Effector memory CD4-positive, alpha-beta T cell (primary cell): ENCODE measurements around the gene BNIP5.
"Not testable (repeated sequence)": the region's sequence is repeated elsewhere in the genome, so short reads cannot be mapped to it uniquely, and the experiment has no call there.

ENCODE experiments used
- DNase-seq, 3 donors: peaks; one replicate each; pipeline ENCODE4 v3.0.0-alpha.2; 2020
- H3K27ac ChIP-seq: 2 replicates; pipeline ENCODE4 v1.7.0; 2013; ENCODE audit warnings: mild to moderate bottlenecking, low read length, moderate library complexity; ENCODE audit not compliant: insufficient read depth, poor library complexity, severe bottlenecking
- H3K27me3 ChIP-seq: replicated peaks from 2 replicates; pipeline ENCODE4 v1.7.0; 2013; ENCODE audit warnings: mild to moderate bottlenecking, low read length; ENCODE audit not compliant: insufficient read depth, control insufficient read depth, poor library complexity, severe bottlenecking
- H3K36me3 ChIP-seq: 2 replicates; pipeline ENCODE4 v1.7.0; 2013; ENCODE audit warnings: mild to moderate bottlenecking, low read length, moderate library complexity; ENCODE audit not compliant: control insufficient read depth, insufficient read depth
- H3K4me1 ChIP-seq: 2 replicates; pipeline ENCODE4 v1.7.0; 2013; ENCODE audit warnings: low read length, mild to moderate bottlenecking; ENCODE audit not compliant: control insufficient read depth, insufficient read depth, poor library complexity, severe bottlenecking
- H3K4me3 ChIP-seq: 2 replicates; pipeline ENCODE4 v1.7.0; 2013; ENCODE audit warnings: low read length, low read depth, mild to moderate bottlenecking; ENCODE audit not compliant: insufficient read depth, poor library complexity, severe bottlenecking
- H3K9me3 ChIP-seq: 2 replicates; pipeline ENCODE4 v1.7.0; 2013; ENCODE audit warnings: mild to moderate bottlenecking, low read length, moderate library complexity; ENCODE audit not compliant: control insufficient read depth

Gene BNIP5

GRCh38 chr6:36367743-36368142 lies 31.1 kb upstream of the BNIP5 start:
- no peak for DNase-seq
- no peak overlapping the region for H3K27ac ChIP-seq
- H3K4me3 ChIP-seq, result no peak overlapping the region
- H3K36me3 ChIP-seq, result no peaks in the 10 kb centered on the region
- no peaks in the 10 kb centered on the region for H3K9me3 ChIP-seq
- no peaks in the 10 kb centered on the region for H3K27me3 ChIP-seq
- H3K4me1 ChIP-seq, result no peaks in the 10 kb centered on the region

GRCh38 chr6:36364669-36365479 lies 28.2 kb upstream of the BNIP5 start:
- H3K36me3 ChIP-seq, result no peaks in the 10 kb centered on the region
- H3K27me3 ChIP-seq, result no peaks in the 10 kb centered on the region
- no peak overlapping the region for H3K27ac ChIP-seq
- no peaks in the 10 kb centered on the region for H3K9me3 ChIP-seq
- H3K4me1 ChIP-seq, result no peaks in the 10 kb centered on the region
- no peak for DNase-seq
- no peak overlapping the region for H3K4me3 ChIP-seq

GRCh38 chr6:36364061-36364635 lies 27.5 kb upstream of the BNIP5 start:
- H3K4me3 ChIP-seq, H3K27ac ChIP-seq, H3K36me3 ChIP-seq, DNase-seq, H3K4me1 ChIP-seq, H3K27me3 ChIP-seq, H3K9me3 ChIP-seq: not testable (repeated sequence)

GRCh38 chr6:36363371-36363752 lies 26.7 kb upstream of the BNIP5 start:
- H3K9me3 ChIP-seq, H3K27me3 ChIP-seq, H3K27ac ChIP-seq, H3K36me3 ChIP-seq, H3K4me1 ChIP-seq, H3K4me3 ChIP-seq, DNase-seq: not testable (repeated sequence)

- H3K27me3 ChIP-seq, result no peaks in the 10 kb centered on the region
- H3K27ac ChIP-seq, result no peak overlapping the region
- H3K4me3 ChIP-seq, result no peak overlapping the region
- DNase-seq, result no peak
- H3K36me3 ChIP-seq, result no peaks in the 10 kb centered on the region
- no peaks in the 10 kb centered on the region for H3K4me1 ChIP-seq
- H3K9me3 ChIP-seq, result no peaks in the 10 kb centered on the region
Measured at GRCh38 chr6:36362551-36363370, 26.1 kb upstream of the BNIP5 start.

GRCh38 chr6:36361071-36361470 lies 24.4 kb upstream of the BNIP5 start:
- no peak overlapping the region for H3K4me3 ChIP-seq
- no peaks in the 10 kb centered on the region for H3K9me3 ChIP-seq
- no peaks in the 10 kb centered on the region for H3K27me3 ChIP-seq
- H3K27ac ChIP-seq, result no peak overlapping the region
- no peak for DNase-seq
- H3K36me3 ChIP-seq, result no peaks in the 10 kb centered on the region
- no peaks in the 10 kb centered on the region for H3K4me1 ChIP-seq

- Histone ChIP-seq H3K27ac (no peak overlapping the region), H3K4me1 (no peaks in the 10 kb centered on the region), H3K9me3 (no peaks in the 10 kb centered on the region), H3K27me3 (no peaks in the 10 kb centered on the region), H3K36me3 (no peaks in the 10 kb centered on the region), H3K4me3 (no peak overlapping the region)
- DNase-seq, result peak; percentile 27 to 56 (median 41)
Measured at GRCh38 chr6:36360241-36361054, 23.8 kb upstream of the BNIP5 start.

- no peak for DNase-seq
- H3K36me3 ChIP-seq, result no peaks in the 10 kb centered on the region
Measured at GRCh38 chr6:36358226-36358915, 21.7 kb upstream of the BNIP5 start.

GRCh38 chr6:36357872-36358225 lies 21.2 kb upstream of the BNIP5 start:
- no peaks in the 10 kb centered on the region for H3K27me3 ChIP-seq
- DNase-seq, result no peak
- H3K36me3 ChIP-seq, result no peaks in the 10 kb centered on the region
- H3K27ac ChIP-seq, result no peak overlapping the region
- H3K4me3 ChIP-seq, result no peak overlapping the region
- no peaks in the 10 kb centered on the region for H3K4me1 ChIP-seq
- H3K9me3 ChIP-seq, result no peaks in the 10 kb centered on the region

More at GRCh38 chr6:36358226-36358915, 21.7 kb upstream of the BNIP5 start:
- Histone ChIP-seq H3K4me1 (no peaks in the 10 kb centered on the region), H3K9me3 (no peaks in the 10 kb centered on the region), H3K4me3 (no peak overlapping the region), H3K27ac (no peak overlapping the region), H3K27me3 (no peaks in the 10 kb centered on the region)
